ENCODE results near the gene XPR1.

Gene XPR1

DNA sequence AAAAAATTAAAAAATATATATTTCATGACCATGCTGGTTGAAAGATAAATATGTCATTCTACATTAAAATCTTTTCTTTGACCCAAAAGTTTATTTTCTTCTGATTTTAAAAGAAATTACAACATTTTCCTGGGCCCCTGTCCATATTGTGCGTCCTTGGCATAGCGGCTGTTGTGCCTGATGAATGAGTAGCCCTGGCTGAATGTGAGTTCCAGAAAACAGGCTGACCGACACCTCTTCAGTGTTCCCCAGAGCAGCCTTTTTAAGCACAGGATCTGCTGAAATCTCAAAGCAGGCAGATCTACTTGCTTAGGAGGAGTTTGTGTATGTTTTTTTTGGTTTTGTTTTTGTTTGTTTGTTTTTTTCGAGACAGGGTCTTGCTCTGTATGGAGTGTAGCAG, 300.6 kb downstream of the XPR1 start:
- TF ChIP-seq CTCF (IDR thresholded peaks at IDR 0.05; ENCODE audit: low read depth, low read length): no peak
- no peak overlapping the region for H3K4me3 ChIP-seq (ENCODE audit: low read depth, low read length)
- DNase-seq: no peak
- no peaks in the 10 kb centered on the region for H3K27me3 ChIP-seq (ENCODE audit: insufficient read depth, low read depth, severe bottlenecking)
- H3K36me3 ChIP-seq: peaks cover 36% of the 10 kb centered on the region
- H3K9me3 ChIP-seq (ENCODE audit: severe bottlenecking): no peaks in the 10 kb centered on the region
- H3K27ac ChIP-seq: no peak overlapping the region

DNA sequence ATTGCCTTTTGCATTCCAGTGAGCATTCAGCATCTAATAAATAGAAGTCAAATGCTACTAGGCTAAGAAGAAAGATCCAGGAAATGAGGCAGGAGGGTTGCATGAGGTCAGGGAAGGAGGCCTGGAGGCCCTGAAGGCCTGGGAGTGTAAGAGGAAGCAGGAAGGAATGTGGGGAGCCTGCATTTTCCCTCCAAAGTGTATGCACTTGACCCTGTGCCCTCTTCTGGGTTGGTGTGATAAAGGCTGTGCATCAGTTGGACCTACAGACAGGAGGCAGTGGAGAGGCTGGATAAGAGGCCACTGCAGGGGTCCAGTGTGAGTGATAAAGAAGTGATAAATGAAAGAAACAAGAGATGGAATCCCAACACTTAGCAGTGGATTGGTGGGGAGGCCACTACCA, 301.3 kb downstream of the XPR1 start:
- Histone ChIP-seq H3K27me3 (ENCODE audit: insufficient read depth, low read depth, severe bottlenecking) (no peaks in the 10 kb centered on the region), H3K27ac (no peak overlapping the region), H3K4me3 (ENCODE audit: low read depth, low read length) (no peak overlapping the region), H3K36me3 (peaks cover 40% of the 10 kb centered on the region), H3K9me3 (ENCODE audit: severe bottlenecking) (no peaks in the 10 kb centered on the region)
- no peak for TF ChIP-seq CTCF (IDR thresholded peaks at IDR 0.05; ENCODE audit: low read depth, low read length)
- no peak for DNase-seq

DNA sequence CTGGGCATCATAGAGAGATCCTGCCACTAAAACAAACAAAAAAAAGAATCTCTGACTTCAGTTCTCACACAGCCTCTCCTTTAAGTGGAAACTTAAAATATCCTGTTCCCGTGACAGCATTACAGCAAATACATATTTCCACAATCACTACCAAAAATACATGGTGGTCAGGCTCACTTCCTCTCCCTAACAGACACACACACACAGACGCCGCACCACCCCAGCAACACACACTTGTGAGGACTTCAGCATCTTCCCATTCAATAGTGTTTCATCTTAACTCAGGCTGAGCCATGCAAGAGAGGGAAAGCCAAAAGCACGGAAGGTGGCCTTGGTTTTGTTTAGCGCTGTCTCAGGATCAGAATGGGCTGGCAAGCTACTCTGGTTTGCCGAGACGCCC, 302.7 kb downstream of the XPR1 start:
- TF ChIP-seq CTCF (IDR thresholded peaks at IDR 0.05; ENCODE audit: low read depth, low read length): no peak
- H3K9me3 ChIP-seq (ENCODE audit: severe bottlenecking): no peaks in the 10 kb centered on the region
- H3K27me3 ChIP-seq (ENCODE audit: insufficient read depth, low read depth, severe bottlenecking): no peaks in the 10 kb centered on the region
- DNase-seq: no peak
- H3K36me3 ChIP-seq: peaks cover 35% of the 10 kb centered on the region
- no peak overlapping the region for H3K27ac ChIP-seq
- H3K4me3 ChIP-seq (ENCODE audit: low read depth, low read length): no peak overlapping the region

DNA sequence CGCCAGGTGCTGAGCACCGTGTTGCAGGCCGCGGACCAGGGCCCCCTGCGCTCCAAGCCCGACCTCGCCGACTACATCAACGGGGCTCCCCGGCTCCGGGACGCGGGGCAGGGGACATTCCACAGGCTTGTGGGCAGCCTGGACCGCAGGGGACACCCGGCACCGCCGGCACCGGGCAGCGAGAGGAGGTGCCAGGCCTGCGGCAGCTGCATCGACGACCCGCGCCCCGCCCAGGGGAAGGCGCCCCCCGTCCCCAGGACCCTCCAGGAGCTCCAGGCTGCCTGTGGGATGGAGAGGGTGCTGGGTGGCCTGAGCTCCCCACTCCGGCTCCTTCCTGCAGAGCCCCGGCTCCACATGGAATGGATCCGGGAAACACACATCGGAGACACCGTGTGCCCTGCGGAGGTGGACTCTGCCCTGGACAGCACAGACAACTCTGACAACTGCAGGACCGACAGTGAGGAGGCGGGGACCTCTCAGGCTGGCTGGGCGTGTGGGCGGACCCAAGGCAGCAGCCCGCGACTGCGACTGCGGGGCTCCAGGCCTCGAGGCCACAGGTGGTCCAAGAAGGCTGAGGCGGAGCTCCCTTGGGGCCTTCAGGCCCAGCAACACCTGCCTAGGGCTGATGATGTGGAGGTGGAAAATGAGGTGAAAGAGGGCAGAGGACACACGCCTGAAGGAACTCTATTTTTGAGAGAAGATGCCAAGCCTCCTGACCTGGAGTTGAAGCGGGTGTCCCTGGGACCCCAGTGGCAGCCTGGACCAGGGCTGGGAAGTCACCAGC, 303.7 kb downstream of the XPR1 start:
- H3K9me3 ChIP-seq (ENCODE audit: severe bottlenecking): no peaks in the 10 kb centered on the region
- H3K27ac ChIP-seq: no peak overlapping the region
- H3K36me3 ChIP-seq: peaks cover 33% of the 10 kb centered on the region
- H3K4me3 ChIP-seq (ENCODE audit: low read depth, low read length): no peak overlapping the region
- no peak for DNase-seq
- TF ChIP-seq CTCF (IDR thresholded peaks at IDR 0.05; ENCODE audit: low read depth, low read length): no peak
- no peaks in the 10 kb centered on the region for H3K27me3 ChIP-seq (ENCODE audit: insufficient read depth, low read depth, severe bottlenecking)

GRCh38 chr1:180936110-180937011, 304.5 kb downstream of the XPR1 start:
- Histone ChIP-seq H3K4me3 (ENCODE audit: low read depth, low read length) (no peak overlapping the region), H3K27ac (no peak overlapping the region), H3K36me3 (peaks cover 33% of the 10 kb centered on the region), H3K27me3 (ENCODE audit: insufficient read depth, low read depth, severe bottlenecking) (no peaks in the 10 kb centered on the region), H3K9me3 (ENCODE audit: severe bottlenecking) (no peaks in the 10 kb centered on the region)
- DNase-seq: no peak
- TF ChIP-seq CTCF (IDR thresholded peaks at IDR 0.05; ENCODE audit: low read depth, low read length): no peak
